ENCODE results near the gene OSBP2.

DNA sequence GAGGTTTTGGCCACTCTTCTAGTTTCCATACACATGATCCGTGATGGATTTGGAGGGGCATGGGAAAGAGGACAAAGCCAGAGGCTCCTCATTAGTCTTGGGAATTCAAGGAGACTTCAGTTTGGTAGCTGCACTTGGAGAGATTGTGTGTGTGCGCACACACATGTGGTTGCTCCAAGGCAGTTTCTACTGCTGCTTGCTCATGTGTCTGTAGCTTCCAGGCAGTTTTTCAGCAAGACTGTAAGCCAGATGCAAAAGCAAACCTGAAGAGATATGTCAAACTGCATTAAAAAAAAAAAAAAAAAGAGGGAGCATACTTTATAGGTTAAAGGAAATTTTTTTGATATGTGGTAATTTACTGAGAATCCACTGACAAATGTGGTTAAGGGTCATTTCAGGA lies 95.7 kb downstream of the OSBP2 start:
- no peak for TF ChIP-seq POLR2A (IDR thresholded peaks at IDR 0.05)
- TF ChIP-seq, protein P1, sequence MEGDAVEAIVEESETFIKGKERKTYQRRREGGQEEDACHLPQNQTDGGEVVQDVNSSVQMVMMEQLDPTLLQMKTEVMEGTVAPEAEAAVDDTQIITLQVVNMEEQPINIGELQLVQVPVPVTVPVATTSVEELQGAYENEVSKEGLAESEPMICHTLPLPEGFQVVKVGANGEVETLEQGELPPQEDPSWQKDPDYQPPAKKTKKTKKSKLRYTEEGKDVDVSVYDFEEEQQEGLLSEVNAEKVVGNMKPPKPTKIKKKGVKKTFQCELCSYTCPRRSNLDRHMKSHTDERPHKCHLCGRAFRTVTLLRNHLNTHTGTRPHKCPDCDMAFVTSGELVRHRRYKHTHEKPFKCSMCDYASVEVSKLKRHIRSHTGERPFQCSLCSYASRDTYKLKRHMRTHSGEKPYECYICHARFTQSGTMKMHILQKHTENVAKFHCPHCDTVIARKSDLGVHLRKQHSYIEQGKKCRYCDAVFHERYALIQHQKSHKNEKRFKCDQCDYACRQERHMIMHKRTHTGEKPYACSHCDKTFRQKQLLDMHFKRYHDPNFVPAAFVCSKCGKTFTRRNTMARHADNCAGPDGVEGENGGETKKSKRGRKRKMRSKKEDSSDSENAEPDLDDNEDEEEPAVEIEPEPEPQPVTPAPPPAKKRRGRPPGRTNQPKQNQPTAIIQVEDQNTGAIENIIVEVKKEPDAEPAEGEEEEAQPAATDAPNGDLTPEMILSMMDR (IDR thresholded peaks at IDR 0.05): no peak
- TF ChIP-seq EP300 (IDR thresholded peaks at IDR 0.05): no peak

Data from tibial nerve (tissue), 4 donors.